Measurements from ENCODE around the gene RSRC1.

Gene RSRC1

GRCh38 chr3:158105710-158106253, 4.1 kb upstream of the RSRC1 start:
- TF ChIP-seq ZBTB7A (IDR thresholded peaks at IDR 0.05; ENCODE audit: low read depth) (no peak), REST (IDR thresholded peaks at IDR 0.05; ENCODE audit: low read depth) (no peak; the same call in 1 of the 2 replicates), NFIC (IDR thresholded peaks at IDR 0.05) (no peak), TAF1 (IDR thresholded peaks at IDR 0.05; ENCODE audit: low read depth) (peak; percentile 22; the same call in 1 of the 2 replicates), RAD21 (IDR thresholded peaks at IDR 0.05; ENCODE audit: low read depth) (no peak), EP300 (IDR thresholded peaks at IDR 0.05; ENCODE audit: borderline replicate concordance) (no peak), FOXM1 (IDR thresholded peaks at IDR 0.05; ENCODE audit: borderline replicate concordance, low read depth) (no peak), CREB1 (IDR thresholded peaks at IDR 0.05; ENCODE audit: low read depth) (no peak), EGR1 (IDR thresholded peaks at IDR 0.05) (peak; percentile 75), USF1 (IDR thresholded peaks at IDR 0.05) (no peak), TCF12 (IDR thresholded peaks at IDR 0.05; ENCODE audit: low read depth) (no peak), TEAD4 (IDR thresholded peaks at IDR 0.05) (no peak), CEBPB (IDR thresholded peaks at IDR 0.05) (no peak), YY1 (IDR thresholded peaks at IDR 0.05; ENCODE audit: low read depth) (peak; percentile 29; the same call in 1 of the 2 replicates), MAX (IDR thresholded peaks at IDR 0.05) (no peak)

GRCh38 chr3:158106766-158107471, 3.0 kb upstream of the RSRC1 start:
- TF ChIP-seq MAX (IDR thresholded peaks at IDR 0.05) (no peak), RAD21 (IDR thresholded peaks at IDR 0.05; ENCODE audit: low read depth) (no peak), EP300 (IDR thresholded peaks at IDR 0.05; ENCODE audit: borderline replicate concordance) (no peak), CREB1 (IDR thresholded peaks at IDR 0.05; ENCODE audit: low read depth) (no peak), EGR1 (IDR thresholded peaks at IDR 0.05) (no peak), ZBTB7A (IDR thresholded peaks at IDR 0.05; ENCODE audit: low read depth) (no peak), NFIC (IDR thresholded peaks at IDR 0.05) (no peak), CEBPB (IDR thresholded peaks at IDR 0.05) (no peak), USF1 (IDR thresholded peaks at IDR 0.05) (no peak), TEAD4 (IDR thresholded peaks at IDR 0.05) (no peak), TCF12 (IDR thresholded peaks at IDR 0.05; ENCODE audit: low read depth) (no peak), REST (IDR thresholded peaks at IDR 0.05; ENCODE audit: low read depth) (no peak), YY1 (IDR thresholded peaks at IDR 0.05; ENCODE audit: low read depth) (no peak), FOXM1 (IDR thresholded peaks at IDR 0.05; ENCODE audit: borderline replicate concordance, low read depth) (no peak), TAF1 (IDR thresholded peaks at IDR 0.05; ENCODE audit: low read depth) (no peak)

GRCh38 chr3:158107605-158108444, 2.1 kb upstream of the RSRC1 start:
- TF ChIP-seq YY1 (IDR thresholded peaks at IDR 0.05; ENCODE audit: low read depth) (no peak), ZBTB7A (IDR thresholded peaks at IDR 0.05; ENCODE audit: low read depth) (no peak), RAD21 (IDR thresholded peaks at IDR 0.05; ENCODE audit: low read depth) (no peak)

- TF ChIP-seq TCF12 (IDR thresholded peaks at IDR 0.05; ENCODE audit: low read depth) = no peak
- TF ChIP-seq CEBPB (IDR thresholded peaks at IDR 0.05) = no peak
- no peak for TF ChIP-seq EGR1 (IDR thresholded peaks at IDR 0.05)
- no peak for TF ChIP-seq NFIC (IDR thresholded peaks at IDR 0.05)
- no peak for TF ChIP-seq TEAD4 (IDR thresholded peaks at IDR 0.05)
- no peak for TF ChIP-seq MAX (IDR thresholded peaks at IDR 0.05)
- no peak for TF ChIP-seq YY1 (IDR thresholded peaks at IDR 0.05; ENCODE audit: low read depth)
- no peak for TF ChIP-seq FOXM1 (IDR thresholded peaks at IDR 0.05; ENCODE audit: borderline replicate concordance, low read depth)
- TF ChIP-seq RAD21 (IDR thresholded peaks at IDR 0.05; ENCODE audit: low read depth) = no peak
- TF ChIP-seq USF1 (IDR thresholded peaks at IDR 0.05) = no peak
- TF ChIP-seq EP300 (IDR thresholded peaks at IDR 0.05; ENCODE audit: borderline replicate concordance) = no peak
- TF ChIP-seq TAF1 (IDR thresholded peaks at IDR 0.05; ENCODE audit: low read depth) = no peak
- TF ChIP-seq REST (IDR thresholded peaks at IDR 0.05; ENCODE audit: low read depth) = no peak
- no peak for TF ChIP-seq ZBTB7A (IDR thresholded peaks at IDR 0.05; ENCODE audit: low read depth)
- no peak for TF ChIP-seq CREB1 (IDR thresholded peaks at IDR 0.05; ENCODE audit: low read depth)
These were observed 1.4 kb upstream of the RSRC1 start for GRCh38 chr3:158108445-158108985.

All from Ishikawa (cell line).